Activated T-cell treated with anti-CD3 and anti-CD28 coated beads, Interleukin-2, amount 50 U/mL, for 72 hours (primary cell): Measurements from ENCODE around the gene ASMTL. TPM values are rescaled to one million over a fixed set of nuclear protein-coding genes. Genes with fewer than 3 reads are reported as not detected.
A peak's percentile ranks its signal among the peaks of the same experiment; 100 is the strongest.
"Not testable (repeated sequence)": the region's sequence is repeated elsewhere in the genome, so short reads cannot be mapped to it uniquely, and the experiment has no call there.

ENCODE experiments used
- ATAC-seq, 2 donors: fragments of 150-1000 bp; cut with Tn5 transposase; replicated peaks in 1 of 2; 2 replicates each; pipeline ENCODE4 v1.10.0; 2021; ENCODE audit warnings: moderate library complexity in 2 of 2, mild to moderate bottlenecking in 1 of 2
- DNase-seq, 2 donors: peaks; one replicate each; pipeline ENCODE4 v3.0.0; 2021 to 2022; ENCODE audit warnings: mixed read lengths in 1 of 2
- H3K27ac Mint-ChIP-seq: one replicate; pipeline ENCODE4 v1.8.0; 2022; ENCODE audit warnings: mild to moderate bottlenecking, moderate library complexity, mixed read lengths
- H3K27me3 Mint-ChIP-seq: one replicate; pipeline ENCODE4 v1.8.0; 2022; ENCODE audit warnings: low read depth, mixed read lengths
- H3K36me3 Mint-ChIP-seq, 2 donors: one replicate each; pipeline ENCODE4 v1.8.0; 2022; ENCODE audit warnings: mixed read lengths in 2 of 2, mild to moderate bottlenecking in 1 of 2; ENCODE audit not compliant: insufficient read depth in 2 of 2
- H3K4me1 Mint-ChIP-seq: one replicate; pipeline ENCODE4 v1.8.0; 2022; ENCODE audit warnings: low read depth, mixed read lengths
- H3K4me3 Mint-ChIP-seq, 2 donors: one replicate each; pipeline ENCODE4 v1.8.0; 2022; ENCODE audit warnings: mild to moderate bottlenecking in 2 of 2, mixed read lengths in 2 of 2, moderate library complexity in 2 of 2
- H3K9me3 Mint-ChIP-seq, 2 donors: one replicate each; pipeline ENCODE4 v1.8.0; 2022; ENCODE audit warnings: mixed read lengths in 2 of 2
- total RNA-seq, 2 donors: library from RNA; stranded (reverse); gene quantifications; one replicate each; pipeline ENCODE4 v1.2.3, GENCODE V29; 2022

The ASMTL gene
- total RNA-seq, 2 donors from 2014 or later = 70.4 to 101 TPM

DNA sequence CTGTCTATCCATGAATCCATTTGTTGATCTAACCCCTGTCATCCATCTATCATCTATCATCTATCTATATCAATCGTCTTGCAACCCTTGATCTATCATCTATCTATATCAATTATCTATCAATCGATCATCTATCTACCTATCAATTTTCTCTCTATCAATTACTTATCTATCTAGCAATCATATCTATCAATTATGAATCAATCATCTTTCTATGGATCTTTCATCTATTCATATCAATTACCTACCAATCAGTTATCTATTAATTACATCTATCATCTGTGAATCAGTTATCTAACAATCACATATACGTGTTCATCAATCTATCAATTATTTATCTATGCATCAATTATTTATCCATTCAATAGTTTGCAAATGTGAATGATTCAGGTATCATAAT lies 24.5 kb upstream of the ASMTL start:
- Mint-ChIP-seq H3K4me1 (peaks cover 79% of the 10 kb centered on the region), H3K27ac (peak overlapping the region; percentile 97), H3K27me3 (no peaks in the 10 kb centered on the region), H3K4me3 (no peak overlapping the region), H3K9me3 (peaks cover 13 to 29% of the 10 kb centered on the region in 2 donors), H3K36me3 (peaks cover 48 to 53% of the 10 kb centered on the region in 2 donors)
- ATAC-seq = no peak
- DNase-seq = no peak

DNA sequence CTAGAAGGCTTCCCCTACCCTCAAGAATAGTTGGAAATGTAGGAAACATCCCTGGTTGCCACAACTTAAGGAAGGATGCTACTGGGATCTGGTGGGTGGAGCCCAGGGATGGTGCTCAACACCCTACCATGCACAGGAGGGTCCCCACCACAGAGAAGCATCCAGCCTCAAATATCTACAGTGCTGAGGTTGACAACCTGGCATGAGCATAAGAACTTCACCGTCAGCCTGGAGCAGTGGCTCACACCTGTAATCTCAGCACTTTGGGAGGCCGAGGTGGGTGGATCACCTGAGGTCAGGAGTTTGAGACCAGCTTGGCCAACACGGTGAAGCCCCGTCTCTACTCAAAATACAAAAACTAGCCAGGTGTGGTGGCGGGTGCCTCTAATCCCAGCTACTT lies 24.0 kb upstream of the ASMTL start:
- Mint-ChIP-seq H3K36me3 (peaks cover 50 to 57% of the 10 kb centered on the region in 2 donors), H3K4me3 (no peak overlapping the region), H3K27ac (no peak overlapping the region), H3K4me1 (peaks cover 79% of the 10 kb centered on the region), H3K27me3 (no peaks in the 10 kb centered on the region), H3K9me3 (peaks cover 16 to 33% of the 10 kb centered on the region in 2 donors)
- DNase-seq (no peak), ATAC-seq (no peak)

DNA sequence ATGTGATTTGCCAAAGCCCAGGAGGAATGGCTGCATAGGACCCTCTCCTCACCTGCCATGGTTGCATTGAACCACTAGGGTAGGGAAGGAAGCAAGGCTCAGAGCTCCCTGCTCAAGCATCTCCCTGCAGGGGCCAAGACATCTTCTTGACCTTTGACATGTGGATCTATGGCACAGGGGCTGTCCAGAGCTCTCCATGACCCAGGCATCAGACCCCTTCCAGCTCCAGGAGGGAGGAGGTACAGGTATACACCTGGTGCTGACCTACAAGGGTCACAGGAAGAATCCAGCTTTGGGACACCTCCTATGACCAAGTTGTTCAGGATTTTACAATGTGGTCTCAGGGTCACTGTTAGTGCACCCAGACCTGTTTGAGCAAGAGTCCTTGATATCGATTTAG lies 23.2 kb upstream of the ASMTL start:
- Mint-ChIP-seq H3K9me3 (peaks cover 16 to 33% of the 10 kb centered on the region in 2 donors), H3K4me3 (no peak overlapping the region), H3K36me3 (peaks cover 50 to 60% of the 10 kb centered on the region in 2 donors), H3K27me3 (no peaks in the 10 kb centered on the region), H3K4me1 (peaks cover 79% of the 10 kb centered on the region), H3K27ac (no peak overlapping the region)
- ATAC-seq (no peak), DNase-seq (no peak)

DNA sequence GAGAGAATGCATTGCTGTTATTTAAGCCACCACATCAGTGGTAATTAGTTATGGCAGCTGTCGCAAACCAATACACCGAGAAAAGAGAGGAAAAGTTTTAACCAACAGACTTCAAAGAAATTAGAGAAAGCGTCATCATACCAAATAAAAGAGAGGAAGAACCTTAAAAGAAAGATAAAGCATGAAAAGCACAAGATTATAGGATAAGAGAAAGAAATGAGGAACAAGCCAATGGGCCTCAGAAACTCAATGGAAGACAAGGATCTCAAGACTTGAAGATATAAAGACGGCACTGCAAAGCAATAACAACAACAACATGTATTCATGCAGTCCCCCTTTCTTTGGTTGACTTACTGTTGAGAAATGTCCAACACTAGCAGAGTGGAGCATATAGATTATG lies 22.8 kb upstream of the ASMTL start:
- ATAC-seq (no peak), DNase-seq (no peak)
- peaks cover 79% of the 10 kb centered on the region for H3K4me1 Mint-ChIP-seq
- no peaks in the 10 kb centered on the region for H3K27me3 Mint-ChIP-seq
- H3K27ac Mint-ChIP-seq = no peak overlapping the region
- no peak overlapping the region for H3K4me3 Mint-ChIP-seq
- peaks cover 16 to 33% of the 10 kb centered on the region in 2 donors for H3K9me3 Mint-ChIP-seq
- H3K36me3 Mint-ChIP-seq = peaks cover 50 to 60% of the 10 kb centered on the region in 2 donors

DNA sequence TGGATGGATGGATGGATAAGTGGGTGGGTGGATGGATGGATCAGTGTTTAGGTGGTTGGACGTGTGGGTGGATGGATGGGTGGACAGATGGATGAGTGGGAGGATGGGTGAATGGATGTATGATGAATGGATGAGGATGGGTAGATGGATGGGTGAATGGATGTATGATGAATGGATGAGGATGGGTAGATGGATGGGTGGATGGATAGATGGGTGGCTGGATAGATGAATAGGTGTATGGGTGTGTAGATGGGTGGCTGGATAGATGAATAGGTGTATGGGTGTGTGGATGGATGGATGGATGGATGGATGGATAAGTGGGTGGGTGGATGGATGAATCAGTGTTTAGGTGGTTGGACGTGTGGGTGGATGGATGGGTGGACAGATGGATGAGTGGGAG lies 21.9 kb upstream of the ASMTL start:
- H3K27me3 Mint-ChIP-seq, H3K4me3 Mint-ChIP-seq, ATAC-seq, DNase-seq: not testable (repeated sequence)
- Mint-ChIP-seq H3K4me1 (peaks cover 79% of the 10 kb centered on the region), H3K9me3 (peaks cover 15 to 32% of the 10 kb centered on the region in 2 donors), H3K36me3 (peaks cover 45 to 53% of the 10 kb centered on the region in 2 donors), H3K27ac (peak overlapping the region; percentile 75)

DNA sequence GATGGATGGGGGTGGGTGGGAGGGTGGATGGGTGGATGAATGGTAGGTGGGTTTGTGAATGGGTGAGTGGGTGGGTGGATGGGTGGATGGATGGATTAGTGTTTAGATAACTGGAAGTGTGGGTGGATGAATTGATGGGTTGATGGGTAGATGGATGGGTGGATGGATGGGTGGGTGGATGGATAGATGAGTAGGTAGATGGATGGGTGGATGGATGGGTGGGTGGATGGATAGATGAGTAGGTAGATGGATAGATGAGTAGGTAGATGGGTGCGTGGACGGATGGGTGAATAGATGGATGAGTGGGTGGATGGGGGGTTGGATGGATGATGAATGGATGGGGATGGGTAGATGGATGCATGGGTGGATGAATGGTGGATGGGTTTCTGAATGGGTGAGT lies 20.3 kb upstream of the ASMTL start:
- Mint-ChIP-seq H3K27me3 (no peaks in the 10 kb centered on the region), H3K36me3 (peaks cover 35 to 45% of the 10 kb centered on the region in 2 donors), H3K9me3 (peaks cover 12 to 27% of the 10 kb centered on the region in 2 donors), H3K4me3 (peak overlapping the region in 1 of 2 donors; percentile 8), H3K4me1 (peaks cover 77% of the 10 kb centered on the region), H3K27ac (peak overlapping the region; percentile 7)
- DNase-seq (no peak), ATAC-seq (no peak)

DNA sequence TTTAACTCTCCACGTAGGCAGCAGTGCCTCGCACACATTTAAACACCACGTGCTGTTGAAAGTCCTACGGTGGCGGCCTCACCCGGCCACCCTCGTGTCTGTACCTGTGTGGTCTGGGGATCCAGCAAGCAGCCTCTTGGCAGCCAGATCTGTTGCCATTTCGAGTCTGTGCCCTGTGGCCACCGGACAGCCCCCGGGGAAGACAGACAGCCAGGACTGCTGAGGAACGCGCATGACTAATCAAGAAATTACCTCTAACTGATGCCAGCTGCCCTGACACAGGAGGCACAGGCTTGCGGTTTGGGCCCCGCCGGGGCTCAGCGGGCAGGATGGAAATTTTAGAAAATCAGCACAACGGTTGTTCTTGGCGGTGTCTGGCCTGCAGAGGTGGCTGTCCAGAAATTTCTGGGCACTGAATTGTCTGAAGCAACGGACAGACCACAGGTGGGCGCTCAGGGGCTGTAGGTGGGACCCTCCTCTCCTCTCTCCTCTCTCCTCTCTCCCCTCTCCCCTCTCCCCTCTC lies 15.6 kb upstream of the ASMTL start:
- Mint-ChIP-seq H3K4me3 (peak overlapping the region; percentile 68 to 84), H3K36me3 (peaks cover 21 to 40% of the 10 kb centered on the region in 2 donors), H3K27ac (peak overlapping the region; percentile 83), H3K9me3 (peaks cover 4 to 9% of the 10 kb centered on the region in 2 donors), H3K27me3 (no peaks in the 10 kb centered on the region), H3K4me1 (peaks cover 96% of the 10 kb centered on the region)
- DNase-seq (peak; percentile 86 to 88), ATAC-seq (peak; percentile 78 to 85)

DNA sequence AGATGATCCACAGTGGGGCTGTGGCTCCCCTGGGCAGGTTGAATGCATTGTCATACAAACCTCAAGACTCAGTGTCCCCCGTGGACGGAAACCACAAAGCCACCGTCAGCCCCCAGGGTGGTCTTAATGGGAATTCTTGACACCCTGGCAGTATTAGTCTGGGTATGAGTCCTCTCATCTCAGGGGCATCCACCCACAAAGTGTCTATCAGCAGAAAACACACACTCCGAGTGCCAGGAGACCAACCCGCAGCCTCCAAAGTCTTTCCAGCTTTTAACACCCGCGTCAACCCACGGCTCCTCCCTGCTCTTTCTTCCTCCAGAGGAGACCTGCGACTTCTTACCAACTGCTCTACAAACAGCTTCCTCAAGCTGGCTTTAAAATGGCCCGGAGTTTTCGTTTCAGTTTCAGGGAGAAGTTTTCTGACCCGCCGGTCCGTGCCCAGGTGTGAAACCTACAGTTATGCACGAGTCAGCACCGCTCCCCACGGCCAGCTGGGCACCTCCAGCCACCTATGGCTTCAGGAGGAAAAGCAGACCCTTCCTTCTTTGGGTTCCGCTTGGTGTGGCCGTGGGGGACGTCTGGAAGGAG lies 14.4 kb upstream of the ASMTL start:
- Mint-ChIP-seq H3K27me3 (no peaks in the 10 kb centered on the region), H3K36me3 (peaks cover 15 to 36% of the 10 kb centered on the region in 2 donors), H3K9me3 (peaks cover 1 to 3% of the 10 kb centered on the region in 2 donors), H3K4me1 (peaks cover 96% of the 10 kb centered on the region), H3K27ac (peak overlapping the region; percentile 64), H3K4me3 (peak overlapping the region; percentile 68 to 84)
- DNase-seq = peak; percentile 42 to 50
- no peak for ATAC-seq

DNA sequence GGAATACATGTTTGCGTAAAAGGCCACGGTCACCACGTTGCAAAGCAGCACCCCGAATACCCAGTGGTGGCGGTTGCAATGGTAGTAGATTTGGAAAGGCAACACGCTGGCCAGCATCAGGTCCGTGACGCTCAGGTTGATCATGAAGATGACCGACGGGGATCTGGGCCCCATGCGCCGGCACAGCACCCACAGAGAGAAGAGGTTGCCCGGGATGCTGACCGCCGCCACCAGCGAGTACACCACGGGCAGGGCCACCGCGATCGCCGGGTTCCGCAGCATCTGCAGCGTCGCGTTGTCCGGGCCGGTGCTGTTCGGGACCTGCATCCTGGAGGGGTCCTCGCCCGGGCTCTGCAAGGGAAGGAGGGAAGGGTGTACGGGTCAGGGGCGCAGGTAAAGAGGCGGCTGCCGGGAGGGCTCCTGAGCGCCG lies 13.5 kb upstream of the ASMTL start:
- H3K36me3 Mint-ChIP-seq = peaks cover 12 to 28% of the 10 kb centered on the region in 2 donors
- DNase-seq (peak in 1 of 2 donors; percentile 0), ATAC-seq (no peak)
- H3K27ac Mint-ChIP-seq = no peak overlapping the region
- peak overlapping the region; percentile 75 to 84 for H3K4me3 Mint-ChIP-seq
- no peaks in the 10 kb centered on the region for H3K27me3 Mint-ChIP-seq
- H3K9me3 Mint-ChIP-seq = no peaks in the 10 kb centered on the region
- H3K4me1 Mint-ChIP-seq = peaks cover 94% of the 10 kb centered on the region

DNA sequence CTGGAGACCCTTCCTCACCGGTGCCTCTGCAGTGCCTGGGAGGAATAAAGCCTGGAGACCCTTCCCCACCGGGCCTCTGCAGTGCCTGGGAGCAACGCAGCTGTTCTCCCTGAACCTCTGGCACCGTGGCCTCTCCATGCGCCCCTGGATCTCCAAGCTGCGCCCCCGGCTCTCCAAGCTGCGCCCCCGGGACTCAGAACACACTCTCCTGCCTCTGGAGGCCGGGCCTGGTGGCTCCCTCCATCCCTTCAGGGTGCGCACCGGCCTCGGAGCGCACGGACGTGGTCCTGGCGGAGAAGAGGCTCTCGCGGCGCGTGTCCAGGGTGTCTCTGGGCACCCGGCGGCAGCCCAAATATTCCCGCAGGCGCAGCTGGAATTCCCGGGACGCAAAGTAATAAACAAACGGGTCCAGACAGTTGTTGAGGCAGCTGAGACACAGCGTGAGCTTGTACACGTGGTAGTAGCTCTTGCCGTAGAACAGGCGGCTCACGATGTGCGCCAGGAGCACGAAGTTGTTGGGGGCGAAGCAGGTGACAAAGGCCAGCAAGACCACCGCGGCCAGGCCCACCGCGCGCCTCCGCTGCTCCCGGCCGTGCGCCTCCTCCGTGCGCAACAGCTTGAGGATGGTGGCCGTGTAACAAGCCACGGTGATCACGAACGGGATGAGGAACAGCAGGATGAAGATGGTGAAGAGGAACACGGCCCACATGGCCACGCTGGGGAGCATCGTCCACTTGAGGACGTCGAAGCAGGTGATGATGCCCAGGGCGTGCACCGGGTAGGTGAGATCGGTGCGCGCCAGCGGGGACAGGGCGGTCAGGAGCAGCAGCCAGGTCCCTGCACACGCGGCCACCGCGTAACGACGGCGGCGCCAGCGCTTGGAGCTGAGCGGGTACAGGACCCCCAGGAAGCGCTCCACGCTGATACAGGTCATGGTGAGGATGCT lies 12.8 kb upstream of the ASMTL start:
- Mint-ChIP-seq H3K9me3 (no peaks in the 10 kb centered on the region), H3K4me3 (peak overlapping the region; percentile 75 to 84), H3K27me3 (no peaks in the 10 kb centered on the region), H3K36me3 (peaks cover 12 to 28% of the 10 kb centered on the region in 2 donors), H3K4me1 (peaks cover 87% of the 10 kb centered on the region), H3K27ac (peak overlapping the region; percentile 72)
- ATAC-seq (no peak), DNase-seq (peak in 1 of 2 donors; percentile 1)

DNA sequence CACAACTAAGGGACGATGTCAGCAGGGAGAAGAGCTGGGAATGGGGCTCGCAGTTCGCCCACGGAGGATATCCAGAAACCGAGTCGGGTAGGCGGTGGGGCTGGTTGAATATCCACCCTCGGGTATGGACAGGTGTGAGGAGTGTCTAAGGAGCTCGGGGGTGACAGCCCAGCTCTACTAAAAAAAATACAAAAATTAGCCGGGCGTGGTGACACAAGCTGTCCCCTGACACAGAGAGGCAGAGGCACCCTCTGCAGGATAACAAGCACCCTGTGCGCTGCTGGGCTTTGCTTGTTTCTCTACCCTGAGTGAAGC lies 12.2 kb upstream of the ASMTL start:
- Mint-ChIP-seq H3K27me3 (no peaks in the 10 kb centered on the region), H3K4me3 (peak overlapping the region; percentile 75 to 79), H3K27ac (peak overlapping the region; percentile 88), H3K4me1 (peaks cover 81% of the 10 kb centered on the region), H3K9me3 (no peaks in the 10 kb centered on the region), H3K36me3 (peaks cover 11 to 27% of the 10 kb centered on the region in 2 donors)
- DNase-seq = peak in 1 of 2 donors; percentile 8
- no peak for ATAC-seq

DNA sequence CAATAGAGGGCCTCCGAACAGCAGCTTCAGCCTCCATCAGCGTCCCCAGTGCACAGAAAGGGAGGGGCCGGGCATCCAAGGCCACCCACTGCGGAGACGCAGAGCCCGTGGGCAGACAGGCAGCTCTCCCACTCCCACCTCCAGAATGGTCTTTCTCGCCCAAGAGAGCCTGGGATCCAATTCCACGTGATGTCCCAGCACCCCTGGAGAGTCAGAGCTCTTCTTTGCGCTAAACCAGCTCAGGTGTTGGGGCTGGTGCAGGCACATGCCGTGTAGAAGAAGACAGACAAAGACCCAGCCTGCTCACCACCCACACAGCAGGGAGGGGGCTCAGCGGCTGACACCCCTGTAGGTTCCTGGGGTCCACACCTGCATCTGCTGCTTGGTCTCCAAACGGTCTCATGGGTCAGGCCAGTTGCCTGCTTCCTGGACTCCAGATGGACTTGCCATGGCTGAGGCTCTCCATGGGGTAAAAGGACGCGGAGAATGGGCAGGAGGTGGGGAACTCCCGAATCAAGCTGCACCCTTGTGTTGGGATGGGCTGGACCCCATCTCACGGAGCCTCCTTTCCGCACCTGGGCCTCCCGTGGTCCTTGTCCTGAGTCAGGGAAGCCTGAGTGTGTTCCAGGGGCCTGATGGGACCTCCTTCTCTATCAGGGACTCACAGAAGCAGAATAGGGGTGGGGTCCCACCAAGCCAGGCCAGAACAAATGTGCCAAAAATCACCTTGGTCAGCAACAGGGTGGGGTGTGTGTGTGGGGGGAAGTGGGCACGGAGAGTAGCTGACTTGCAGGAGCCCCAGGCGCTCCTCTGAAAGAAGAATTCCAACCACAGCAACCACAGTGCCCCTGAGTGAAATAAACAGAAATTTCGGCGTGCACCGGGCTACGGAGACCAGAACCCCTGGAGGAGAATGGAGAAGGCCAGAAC lies 11.6 kb upstream of the ASMTL start:
- H3K27me3 Mint-ChIP-seq = no peaks in the 10 kb centered on the region
- H3K4me1 Mint-ChIP-seq = peaks cover 74% of the 10 kb centered on the region
- H3K27ac Mint-ChIP-seq = peak overlapping the region; percentile 94
- ATAC-seq (no peak), DNase-seq (peak; percentile 43 to 48)
- no peaks in the 10 kb centered on the region for H3K9me3 Mint-ChIP-seq
- peaks cover 11 to 25% of the 10 kb centered on the region in 2 donors for H3K36me3 Mint-ChIP-seq
- H3K4me3 Mint-ChIP-seq = peak overlapping the region; percentile 75 to 79
